PFSK-1 (cell line): ENCODE measurements around the gene PLA2G4D.

ENCODE experiments used
- FOXP2 ChIP-seq: optimal IDR thresholded peaks from 2 replicates; pipeline ENCODE3; 2011; ENCODE audit warnings: borderline replicate concordance, control low read depth, inconsistent platforms; ENCODE audit not compliant: insufficient read depth; ENCODE audit errors: extremely low read length, extremely low read depth
- POLR2AphosphoS5 ChIP-seq: IDR thresholded peaks from 2 replicates; pipeline ENCODE4 v1.6.1; 2012; ENCODE audit warnings: low read depth, mild to moderate bottlenecking, control low read depth, low read length, moderate library complexity
- SIN3A ChIP-seq: IDR thresholded peaks from 2 replicates; pipeline ENCODE4 v1.6.1; 2012; ENCODE audit warnings: mild to moderate bottlenecking, low read length, moderate library complexity, borderline replicate concordance; ENCODE audit not compliant: insufficient read depth
- TAF1 ChIP-seq: IDR thresholded peaks from 2 replicates; pipeline ENCODE4 v1.6.1; 2012; ENCODE audit warnings: low read length, control low read depth, borderline replicate concordance; ENCODE audit not compliant: insufficient read depth
- TF ChIP-seq, protein P1 (sequence below), 2 experiments: IDR thresholded peaks; 2 replicates each; pipeline versions ENCODE4 v1.6.1 to v1.8.0; 2011 to 2012; ENCODE audit warnings: low read depth in 2 of 2, low read length in 2 of 2, control low read depth in 1 of 2, inconsistent platforms in 1 of 2, mild to moderate bottlenecking in 1 of 2, moderate library complexity in 1 of 2; ENCODE audit not compliant: insufficient read depth in 1 of 2

DNA sequence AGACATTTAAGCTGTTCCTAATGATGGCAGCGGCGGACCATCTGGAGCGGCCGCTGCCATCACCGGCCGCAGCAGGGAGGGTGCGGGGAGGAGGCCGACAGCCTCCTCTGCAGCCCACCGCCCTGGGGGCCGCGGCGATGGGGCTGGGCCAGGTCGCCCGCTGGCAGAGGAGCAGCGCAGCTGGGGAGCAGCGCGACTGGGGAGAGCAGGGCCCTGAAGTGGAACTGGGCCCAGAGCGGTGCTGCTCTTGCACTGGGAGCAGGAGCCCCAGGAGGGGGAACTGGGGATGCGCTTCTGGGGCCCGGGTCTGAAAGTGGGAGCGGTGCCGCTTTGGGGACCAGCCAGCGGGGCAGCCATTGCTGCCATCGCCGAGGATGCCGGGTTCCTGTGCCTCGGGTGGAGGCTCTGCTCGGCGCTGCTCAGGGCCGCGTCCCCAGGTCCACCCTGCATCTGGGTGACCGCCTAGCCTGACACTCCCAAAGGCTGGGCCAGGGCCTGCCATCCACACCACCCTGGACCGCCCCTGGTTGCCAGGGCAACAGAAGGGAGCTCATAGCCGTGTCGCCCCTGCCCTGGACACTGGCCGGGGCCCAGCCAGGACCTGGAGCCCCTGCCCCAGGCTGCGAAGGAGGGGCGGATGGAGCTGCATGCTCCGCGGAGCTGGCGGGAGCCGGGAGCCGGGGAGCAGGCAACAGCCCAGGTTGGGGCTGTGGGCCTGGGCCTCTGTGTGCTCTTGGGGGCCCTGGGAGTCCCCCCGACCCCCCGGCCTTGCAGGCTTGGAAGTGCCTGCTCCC is 58.1 kb downstream of the PLA2G4D start:
- no peak for TF ChIP-seq TAF1
- TF ChIP-seq SIN3A: no peak
- TF ChIP-seq POLR2AphosphoS5: no peak
- TF ChIP-seq, protein P1, sequence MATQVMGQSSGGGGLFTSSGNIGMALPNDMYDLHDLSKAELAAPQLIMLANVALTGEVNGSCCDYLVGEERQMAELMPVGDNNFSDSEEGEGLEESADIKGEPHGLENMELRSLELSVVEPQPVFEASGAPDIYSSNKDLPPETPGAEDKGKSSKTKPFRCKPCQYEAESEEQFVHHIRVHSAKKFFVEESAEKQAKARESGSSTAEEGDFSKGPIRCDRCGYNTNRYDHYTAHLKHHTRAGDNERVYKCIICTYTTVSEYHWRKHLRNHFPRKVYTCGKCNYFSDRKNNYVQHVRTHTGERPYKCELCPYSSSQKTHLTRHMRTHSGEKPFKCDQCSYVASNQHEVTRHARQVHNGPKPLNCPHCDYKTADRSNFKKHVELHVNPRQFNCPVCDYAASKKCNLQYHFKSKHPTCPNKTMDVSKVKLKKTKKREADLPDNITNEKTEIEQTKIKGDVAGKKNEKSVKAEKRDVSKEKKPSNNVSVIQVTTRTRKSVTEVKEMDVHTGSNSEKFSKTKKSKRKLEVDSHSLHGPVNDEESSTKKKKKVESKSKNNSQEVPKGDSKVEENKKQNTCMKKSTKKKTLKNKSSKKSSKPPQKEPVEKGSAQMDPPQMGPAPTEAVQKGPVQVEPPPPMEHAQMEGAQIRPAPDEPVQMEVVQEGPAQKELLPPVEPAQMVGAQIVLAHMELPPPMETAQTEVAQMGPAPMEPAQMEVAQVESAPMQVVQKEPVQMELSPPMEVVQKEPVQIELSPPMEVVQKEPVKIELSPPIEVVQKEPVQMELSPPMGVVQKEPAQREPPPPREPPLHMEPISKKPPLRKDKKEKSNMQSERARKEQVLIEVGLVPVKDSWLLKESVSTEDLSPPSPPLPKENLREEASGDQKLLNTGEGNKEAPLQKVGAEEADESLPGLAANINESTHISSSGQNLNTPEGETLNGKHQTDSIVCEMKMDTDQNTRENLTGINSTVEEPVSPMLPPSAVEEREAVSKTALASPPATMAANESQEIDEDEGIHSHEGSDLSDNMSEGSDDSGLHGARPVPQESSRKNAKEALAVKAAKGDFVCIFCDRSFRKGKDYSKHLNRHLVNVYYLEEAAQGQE (IDR thresholded peaks at IDR 0.05; ENCODE audit: insufficient read depth in 1 of 2, low read depth in 2 of 2, low read length in 2 of 2): no peak
- TF ChIP-seq FOXP2: no peak
